ENCODE data around the gene ARHGAP15.

Gene ARHGAP15

DNA sequence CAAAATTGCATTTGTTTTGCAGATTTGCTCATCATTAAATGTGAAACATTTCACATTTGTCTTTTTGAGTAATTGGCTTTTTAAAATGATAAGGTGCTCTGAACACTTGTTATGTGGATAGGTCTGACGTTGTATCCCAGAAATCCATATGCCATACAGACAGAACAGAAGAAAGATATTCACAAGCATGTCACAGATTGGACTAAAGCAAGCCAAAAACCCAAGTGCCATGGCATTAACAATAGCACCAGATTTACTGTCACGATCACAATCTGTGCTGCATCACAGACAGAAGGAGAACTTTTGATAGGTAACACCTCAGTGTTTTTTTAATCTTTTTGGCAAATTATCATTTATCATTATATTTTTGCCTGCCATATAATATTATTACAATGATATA, 272.6 kb downstream of the ARHGAP15 start:
- CTCF ChIA-PET: no interaction called here
- TF ChIP-seq, protein P1, sequence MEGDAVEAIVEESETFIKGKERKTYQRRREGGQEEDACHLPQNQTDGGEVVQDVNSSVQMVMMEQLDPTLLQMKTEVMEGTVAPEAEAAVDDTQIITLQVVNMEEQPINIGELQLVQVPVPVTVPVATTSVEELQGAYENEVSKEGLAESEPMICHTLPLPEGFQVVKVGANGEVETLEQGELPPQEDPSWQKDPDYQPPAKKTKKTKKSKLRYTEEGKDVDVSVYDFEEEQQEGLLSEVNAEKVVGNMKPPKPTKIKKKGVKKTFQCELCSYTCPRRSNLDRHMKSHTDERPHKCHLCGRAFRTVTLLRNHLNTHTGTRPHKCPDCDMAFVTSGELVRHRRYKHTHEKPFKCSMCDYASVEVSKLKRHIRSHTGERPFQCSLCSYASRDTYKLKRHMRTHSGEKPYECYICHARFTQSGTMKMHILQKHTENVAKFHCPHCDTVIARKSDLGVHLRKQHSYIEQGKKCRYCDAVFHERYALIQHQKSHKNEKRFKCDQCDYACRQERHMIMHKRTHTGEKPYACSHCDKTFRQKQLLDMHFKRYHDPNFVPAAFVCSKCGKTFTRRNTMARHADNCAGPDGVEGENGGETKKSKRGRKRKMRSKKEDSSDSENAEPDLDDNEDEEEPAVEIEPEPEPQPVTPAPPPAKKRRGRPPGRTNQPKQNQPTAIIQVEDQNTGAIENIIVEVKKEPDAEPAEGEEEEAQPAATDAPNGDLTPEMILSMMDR (conservative IDR thresholded peaks at IDR 0.05; ENCODE audit: low read depth): no peak
- H3K27ac ChIP-seq: no peak overlapping the region
- no peak for DNase-seq (ENCODE audit: low spot score)
- POLR2A ChIA-PET (ENCODE audit: low non-redundant PET): no interaction called here

DNA sequence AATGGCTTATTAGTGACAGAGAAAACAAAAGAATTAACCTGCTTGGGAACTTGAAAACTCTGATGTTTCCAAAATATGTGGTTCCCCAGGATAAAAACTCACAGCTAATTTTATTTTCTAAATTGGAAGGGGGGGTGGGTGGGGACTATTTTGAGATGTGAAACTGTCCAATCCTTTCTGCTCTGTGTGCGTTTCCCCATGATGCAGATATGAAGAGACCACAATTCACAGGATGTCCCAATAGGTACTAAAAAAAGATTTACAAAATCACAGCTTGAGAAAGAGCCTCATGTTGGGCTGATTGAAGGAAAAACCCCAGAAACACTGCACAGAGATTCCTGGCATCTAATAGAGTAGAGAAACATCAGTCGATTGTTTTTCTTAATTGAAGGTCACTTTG, 273.2 kb downstream of the ARHGAP15 start:
- ChIA-PET POLR2A (ENCODE audit: low non-redundant PET) (no interaction called here), CTCF (no interaction called here)
- H3K27ac ChIP-seq: no peak overlapping the region
- TF ChIP-seq, protein P1 (conservative IDR thresholded peaks at IDR 0.05; ENCODE audit: low read depth): no peak
- no peak for DNase-seq (ENCODE audit: low spot score)

GRCh38 chr2:143410082-143410897, 281.1 kb downstream of the ARHGAP15 start:
- no peak for DNase-seq (ENCODE audit: low spot score)

DNA sequence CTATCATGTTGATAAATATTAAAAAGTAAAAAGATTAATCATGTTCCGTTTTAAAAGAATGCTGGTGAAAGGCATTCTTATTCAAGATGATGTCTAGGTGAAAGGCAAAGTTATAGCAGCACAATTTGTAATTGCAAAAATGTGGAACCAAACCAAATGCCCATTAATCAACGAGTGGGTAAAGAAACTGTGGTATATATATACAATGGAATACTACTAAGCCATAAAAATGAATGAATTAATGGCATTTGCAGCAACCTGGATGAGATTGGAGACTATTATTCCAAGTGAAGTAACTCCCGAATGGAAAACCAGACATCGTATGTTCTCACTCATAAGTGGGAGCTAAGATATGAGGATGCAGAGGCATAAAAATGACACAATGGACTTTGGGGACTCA, 286.4 kb downstream of the ARHGAP15 start:
- ChIA-PET POLR2A (ENCODE audit: low non-redundant PET) (no interaction called here), CTCF (no interaction called here)
- no peak for DNase-seq (ENCODE audit: low spot score)
- no peak overlapping the region for H3K27ac ChIP-seq
- TF ChIP-seq, protein P1 (conservative IDR thresholded peaks at IDR 0.05; ENCODE audit: low read depth): no peak

More at GRCh38 chr2:143410082-143410897, 281.1 kb downstream of the ARHGAP15 start:
- POLR2A ChIA-PET (ENCODE audit: low non-redundant PET): no interaction called here
- CTCF ChIA-PET: no interaction called here
- no peak overlapping the region for H3K27ac ChIP-seq
- TF ChIP-seq, protein P1 (conservative IDR thresholded peaks at IDR 0.05; ENCODE audit: low read depth): no peak

DNA sequence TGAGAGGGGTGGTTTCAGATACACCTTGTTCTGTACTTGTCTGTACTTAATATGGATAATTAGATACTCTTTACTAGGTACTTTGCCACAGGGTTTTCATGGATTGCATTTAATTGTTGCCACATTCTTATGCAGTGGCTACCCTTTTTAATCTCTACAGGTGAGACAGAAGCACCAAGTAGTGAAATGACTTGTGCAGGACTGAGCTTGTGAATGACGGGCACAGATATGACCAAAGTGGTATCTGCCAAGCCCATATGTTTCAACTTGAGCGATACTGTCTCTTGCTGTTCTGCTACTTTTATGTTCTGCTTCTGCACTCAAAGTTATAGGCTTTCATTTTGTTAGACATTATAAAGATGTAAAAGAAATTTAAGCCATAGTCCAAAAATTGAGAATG, 288.2 kb downstream of the ARHGAP15 start:
- CTCF ChIA-PET: interaction anchor here (0.6 kb wide), 1 partner anchor 21 kb away, joined by 4 read pairs; no protein-coding TSS in a partner anchor
- TF ChIP-seq, protein P1 (conservative IDR thresholded peaks at IDR 0.05; ENCODE audit: low read depth): no peak

GRCh38 chr2:143420313-143420712, 291.1 kb downstream of the ARHGAP15 start:
- ChIA-PET POLR2A (ENCODE audit: low non-redundant PET) (no interaction called here), CTCF (no interaction called here)
- DNase-seq (ENCODE audit: low spot score): no peak
- TF ChIP-seq, protein P1 (conservative IDR thresholded peaks at IDR 0.05; ENCODE audit: low read depth): no peak
- no peak overlapping the region for H3K27ac ChIP-seq

More for the DNA sequence above, 288.2 kb downstream of the ARHGAP15 start:
- H3K27ac ChIP-seq: no peak overlapping the region
- POLR2A ChIA-PET (ENCODE audit: low non-redundant PET): no interaction called here
- DNase-seq (ENCODE audit: low spot score): no peak

Measured in RWPE1 (cell line).